Activated T-helper 9 cell treated with anti-CD3 and anti-CD28 coated beads, Interleukin-2, amount 50 U/mL, for 16 hours (primary cell): ENCODE measurements around the gene UBB.
A peak's percentile ranks its signal among the peaks of the same experiment; 100 is the strongest.
"Not testable (repeated sequence)": the region's sequence is repeated elsewhere in the genome, so short reads cannot be mapped to it uniquely, and the experiment has no call there.

Experiments used
- DNase-seq: peaks from one replicate; pipeline ENCODE4 v3.0.0-alpha.2; 2020; ENCODE audit warnings: low read depth

Gene UBB

DNA sequence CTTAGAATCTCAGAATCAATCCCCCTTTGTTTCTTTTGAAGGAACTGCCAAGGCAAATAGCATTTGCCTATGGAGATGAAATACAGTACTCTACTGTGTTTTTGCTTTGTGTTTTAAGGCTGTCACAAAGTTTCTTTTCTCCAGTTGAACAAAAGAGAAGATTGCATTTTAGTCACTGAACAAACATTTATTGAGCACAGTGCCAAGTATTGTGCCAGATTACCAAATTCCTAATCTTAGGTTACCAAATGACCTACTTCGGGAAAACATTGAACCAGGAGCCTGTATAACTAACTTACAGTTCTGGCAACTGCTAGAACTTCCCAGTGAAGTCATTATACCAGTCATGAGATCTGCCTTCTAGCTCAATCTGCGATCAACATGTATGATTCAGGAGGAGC, 3.0 kb upstream of the UBB start:
- no peak for DNase-seq

- no peak for DNase-seq
Observed at GRCh38 chr17:16378636-16379282, 2.1 kb upstream of the UBB start.

DNA sequence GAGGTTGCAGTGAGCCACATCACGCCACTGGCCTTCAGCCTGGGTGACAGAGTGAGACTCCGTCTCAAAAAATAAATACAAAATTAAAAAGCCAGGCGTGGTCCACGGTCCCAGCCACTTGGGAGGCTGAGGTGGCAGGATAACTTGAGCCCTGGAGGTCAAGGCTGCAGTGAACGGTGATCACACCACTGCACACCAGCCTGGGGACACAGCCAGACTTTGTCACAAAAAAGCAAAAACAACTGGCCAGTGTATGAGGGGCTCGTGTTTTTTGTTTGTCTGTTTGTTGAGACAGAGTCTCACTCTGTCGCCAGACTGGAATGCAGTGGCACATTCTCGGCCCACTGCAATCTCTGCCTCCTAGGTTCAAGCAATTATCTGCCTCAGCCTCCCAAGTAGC, 1.2 kb upstream of the UBB start:
- DNase-seq, result no peak

- DNase-seq, result peak; percentile 18
Observed at GRCh38 chr17:16381496-16381820, 567 bp downstream of the UBB start.

- no peak for DNase-seq
Observed at GRCh38 chr17:16383216-16383615, 2.3 kb downstream of the UBB start.

DNA sequence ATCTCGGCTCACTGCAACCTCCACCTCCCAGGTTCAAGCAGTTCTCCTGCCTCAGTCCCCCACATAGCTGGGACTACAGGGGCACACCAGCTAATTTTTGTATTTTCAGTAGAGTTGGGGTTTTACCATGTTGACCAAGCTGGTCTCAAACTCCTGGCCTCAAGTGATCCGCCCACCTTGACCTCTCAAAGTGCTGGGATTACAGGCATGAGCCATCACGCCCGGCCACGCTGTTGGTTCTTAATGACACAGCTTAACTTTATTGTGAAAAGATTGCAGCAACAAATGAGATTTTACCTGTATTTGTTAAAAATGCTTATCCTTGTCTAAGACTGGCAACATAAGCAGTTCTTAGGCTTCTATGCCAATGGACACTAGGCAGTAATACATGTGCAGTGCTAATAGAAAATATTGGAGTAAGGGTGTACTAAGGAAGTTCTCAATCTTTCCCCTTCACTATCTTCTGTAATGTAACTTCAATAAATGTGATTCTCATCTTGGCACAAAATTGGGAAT, 2.9 kb downstream of the UBB start:
- no peak for DNase-seq

GRCh38 chr17:16384557-16384956, 3.7 kb downstream of the UBB start:
- no peak for DNase-seq

DNA sequence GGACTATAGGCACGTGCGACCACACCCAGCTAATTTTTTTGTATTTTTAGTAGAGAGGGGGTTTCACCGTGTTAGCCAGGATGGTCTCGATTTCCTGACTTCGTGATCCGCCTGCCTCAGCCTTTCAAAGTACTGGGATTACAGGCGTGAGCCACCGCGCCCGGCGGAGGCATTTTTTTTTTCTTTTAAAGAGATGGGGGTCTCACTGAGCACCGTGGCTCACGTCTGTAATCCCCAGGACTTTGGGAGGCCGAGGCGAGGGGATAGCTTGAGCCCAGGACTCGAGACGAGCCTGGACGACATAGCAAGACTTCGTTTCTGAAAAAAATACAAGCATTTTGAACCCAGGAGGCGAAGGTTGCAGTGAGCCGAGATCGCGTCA, 5.2 kb downstream of the UBB start:
- not testable (repeated sequence) for DNase-seq

DNA sequence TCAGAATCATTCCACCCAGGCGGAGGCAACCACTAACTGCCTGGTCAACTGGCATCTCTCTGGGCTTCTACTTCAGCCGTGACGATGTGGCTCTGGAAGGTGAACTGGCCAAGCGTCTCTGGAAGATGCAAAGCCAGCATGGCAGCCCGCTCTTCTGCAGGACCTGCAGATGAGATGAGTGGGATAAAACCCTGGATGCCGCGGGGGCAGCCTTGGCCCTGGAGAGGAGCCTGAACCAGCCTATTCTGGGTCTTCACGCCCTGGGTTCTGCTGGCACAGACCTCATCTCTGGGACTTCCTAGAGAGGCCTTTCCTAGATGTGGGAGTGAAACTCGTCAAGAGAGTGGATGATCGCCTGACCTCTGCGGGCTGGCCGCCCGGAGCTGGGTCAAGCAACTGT, 10.6 kb downstream of the UBB start:
- DNase-seq, result no peak

DNA sequence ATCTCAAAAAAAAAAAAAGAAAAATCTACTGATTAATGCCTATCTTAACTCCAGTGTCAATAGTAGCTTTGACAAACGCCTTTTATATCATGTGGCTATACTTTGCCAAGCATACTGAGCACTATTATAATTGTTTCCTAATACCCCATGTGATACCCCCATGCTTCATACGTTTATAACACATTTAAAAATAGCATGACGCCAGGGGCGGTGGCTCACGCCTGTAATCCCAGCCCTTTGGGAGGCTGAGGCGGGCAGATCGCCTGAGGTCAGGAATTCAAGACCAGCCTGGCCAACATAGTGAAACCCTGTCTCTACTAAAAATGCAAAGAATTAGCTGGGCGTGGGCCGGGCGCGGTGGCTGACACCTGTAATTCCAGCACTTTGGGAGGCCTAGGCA, 11.6 kb downstream of the UBB start:
- DNase-seq, result not testable (repeated sequence)

DNA sequence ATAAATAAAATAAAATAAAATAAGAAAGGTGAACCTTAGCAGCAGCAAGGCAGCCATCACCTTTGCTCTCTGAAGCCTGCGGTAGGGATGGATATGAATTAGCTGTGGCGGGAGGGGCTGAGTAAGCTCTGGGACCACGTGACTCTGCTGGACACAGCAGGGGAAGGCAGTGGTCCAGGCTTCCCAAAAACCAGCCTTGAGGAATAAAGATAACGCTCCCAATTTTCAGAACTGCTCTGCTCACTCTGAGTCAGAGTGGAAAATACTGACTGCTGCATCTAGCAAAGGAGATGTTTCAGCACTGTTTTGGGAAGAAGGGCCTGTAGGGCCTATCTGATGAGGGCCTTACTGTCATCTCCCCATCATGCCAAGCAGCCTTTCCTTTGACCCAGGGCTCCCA, 15.0 kb downstream of the UBB start:
- DNase-seq, result not testable (repeated sequence)

DNA sequence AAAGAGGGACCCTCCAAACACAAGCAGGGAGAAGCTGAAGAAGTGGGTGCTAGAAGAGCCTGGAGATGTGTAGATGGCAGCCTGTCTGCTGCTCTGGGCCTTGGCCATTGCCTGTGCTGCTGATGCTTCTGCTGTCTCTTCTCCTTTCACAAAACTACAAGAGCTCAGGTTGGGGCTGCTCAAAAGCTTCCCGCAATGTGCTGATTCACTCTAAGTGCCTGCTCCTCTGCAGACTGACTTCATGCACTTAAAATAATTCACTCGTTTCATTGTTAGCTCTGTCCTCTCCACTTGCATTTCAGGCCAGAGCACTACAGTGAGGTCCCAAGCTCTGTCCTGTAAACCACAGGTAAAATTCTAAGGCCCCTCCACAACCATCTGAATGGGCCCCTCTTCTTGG, 15.8 kb downstream of the UBB start:
- DNase-seq, result not testable (repeated sequence)

DNA sequence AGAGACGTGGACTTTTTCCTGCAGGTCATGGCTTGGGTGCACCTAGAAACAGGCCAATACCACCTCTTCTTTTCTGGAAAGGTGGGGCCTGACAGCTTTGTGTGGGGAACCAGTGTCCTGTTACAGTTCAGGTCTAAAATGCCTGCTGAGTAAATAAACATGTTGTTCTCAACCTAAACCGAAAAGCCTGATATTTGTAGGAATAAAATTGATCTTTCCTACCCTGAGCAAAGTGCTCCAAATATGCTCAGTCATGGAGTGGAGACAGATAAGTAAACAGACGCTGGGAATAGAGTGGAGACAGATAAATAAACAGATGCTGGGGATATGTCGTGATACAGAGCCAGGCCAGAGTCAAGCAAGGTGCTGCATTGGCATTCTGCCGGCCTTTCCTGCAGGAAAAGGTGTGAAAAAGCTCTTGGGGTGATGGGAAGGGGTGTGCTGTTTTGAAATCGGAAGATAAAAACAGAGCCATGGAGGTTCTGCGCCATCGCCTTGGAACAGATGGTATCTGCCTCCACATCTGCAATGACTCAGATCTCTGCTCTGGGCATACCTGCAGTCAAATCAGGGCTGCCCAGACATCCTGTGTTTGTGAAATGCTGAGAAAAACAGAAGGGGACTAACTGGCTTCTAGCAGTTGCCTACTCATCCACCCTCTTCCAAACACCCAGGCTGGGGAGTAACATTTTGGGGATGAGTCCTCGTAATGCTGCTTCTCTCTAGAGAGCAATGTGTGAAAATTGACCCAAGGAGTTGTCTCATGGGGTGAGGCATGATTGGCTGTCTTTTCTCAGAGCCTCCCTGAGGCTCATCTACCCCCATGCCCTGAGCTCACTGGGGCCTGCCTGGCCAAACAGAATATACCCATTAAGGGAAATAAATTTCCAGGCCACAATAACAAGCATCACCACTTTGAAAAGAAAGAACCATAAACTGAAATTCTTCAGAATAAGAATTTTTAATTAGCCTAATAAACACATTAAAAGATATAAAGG, 17.7 kb downstream of the UBB start:
- DNase-seq, result no peak

DNA sequence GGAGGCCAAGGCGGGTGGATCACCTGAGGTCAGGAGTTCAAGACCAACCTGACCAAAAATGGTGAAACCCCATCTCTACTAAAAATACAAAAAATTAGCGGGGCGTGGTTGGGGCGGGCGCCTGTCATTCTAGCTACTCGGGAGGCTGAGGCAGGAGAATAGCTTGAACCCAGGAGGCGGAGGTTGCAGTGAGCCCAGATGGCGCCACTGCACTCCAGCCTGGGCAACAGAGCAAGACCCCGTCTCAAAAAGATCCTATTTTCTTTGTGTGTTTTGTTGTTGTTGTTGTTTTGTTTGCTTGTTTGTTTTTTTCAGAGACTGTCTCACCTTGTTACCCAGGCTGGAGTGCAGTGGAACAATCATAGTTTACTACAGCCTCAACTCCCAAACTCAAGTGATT, 23.0 kb downstream of the UBB start:
- DNase-seq, result not testable (repeated sequence)

- DNase-seq, result no peak
Observed at GRCh38 chr17:16406742-16407674, 26.1 kb downstream of the UBB start.

DNA sequence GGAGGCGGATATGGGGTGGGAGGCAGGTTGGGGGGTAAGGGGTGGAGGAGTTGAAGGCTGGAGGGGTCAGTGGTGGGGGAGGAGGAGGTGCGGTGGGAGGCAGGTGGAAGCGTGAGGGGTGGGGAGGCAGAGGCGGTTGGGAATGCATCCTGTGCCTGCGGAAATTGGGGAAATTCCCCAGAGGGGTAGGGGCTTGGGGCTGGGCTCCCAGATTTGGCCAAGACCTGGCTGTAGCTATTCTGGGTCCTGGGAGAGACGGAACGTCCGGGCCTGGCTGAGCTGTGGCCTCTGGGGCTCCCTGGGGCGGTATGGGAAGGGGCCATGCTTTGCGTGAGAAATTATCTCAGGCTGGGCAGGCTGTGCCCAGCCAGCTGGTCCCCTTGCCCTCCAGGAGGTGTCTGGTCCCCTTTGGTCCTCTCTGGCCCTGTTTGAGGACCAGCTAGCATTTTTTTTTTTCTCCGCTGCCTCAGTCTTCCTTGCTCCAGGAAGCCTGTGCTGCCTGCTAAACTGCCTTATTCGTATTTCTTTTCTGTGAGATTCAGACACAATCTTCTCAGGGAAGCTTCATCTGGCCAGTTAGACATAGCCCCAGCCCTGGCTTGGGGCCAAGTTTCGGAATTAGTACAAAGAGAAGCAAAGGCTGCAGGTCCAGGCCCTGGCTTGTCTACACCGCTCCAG, 27.2 kb downstream of the UBB start:
- DNase-seq, result no peak

- no peak for DNase-seq
Observed at GRCh38 chr17:16415031-16415924, 34.4 kb downstream of the UBB start, which contains the start of gene TRPV2. Gene TRPV2, plus strand, starts transcription at chr17:16415571. Its CDS starts 2,098 bp downstream, at chr17:16417669.

- no peak for DNase-seq
Observed at GRCh38 chr17:16417399-16417798, 36.5 kb downstream of the UBB start.

DNA sequence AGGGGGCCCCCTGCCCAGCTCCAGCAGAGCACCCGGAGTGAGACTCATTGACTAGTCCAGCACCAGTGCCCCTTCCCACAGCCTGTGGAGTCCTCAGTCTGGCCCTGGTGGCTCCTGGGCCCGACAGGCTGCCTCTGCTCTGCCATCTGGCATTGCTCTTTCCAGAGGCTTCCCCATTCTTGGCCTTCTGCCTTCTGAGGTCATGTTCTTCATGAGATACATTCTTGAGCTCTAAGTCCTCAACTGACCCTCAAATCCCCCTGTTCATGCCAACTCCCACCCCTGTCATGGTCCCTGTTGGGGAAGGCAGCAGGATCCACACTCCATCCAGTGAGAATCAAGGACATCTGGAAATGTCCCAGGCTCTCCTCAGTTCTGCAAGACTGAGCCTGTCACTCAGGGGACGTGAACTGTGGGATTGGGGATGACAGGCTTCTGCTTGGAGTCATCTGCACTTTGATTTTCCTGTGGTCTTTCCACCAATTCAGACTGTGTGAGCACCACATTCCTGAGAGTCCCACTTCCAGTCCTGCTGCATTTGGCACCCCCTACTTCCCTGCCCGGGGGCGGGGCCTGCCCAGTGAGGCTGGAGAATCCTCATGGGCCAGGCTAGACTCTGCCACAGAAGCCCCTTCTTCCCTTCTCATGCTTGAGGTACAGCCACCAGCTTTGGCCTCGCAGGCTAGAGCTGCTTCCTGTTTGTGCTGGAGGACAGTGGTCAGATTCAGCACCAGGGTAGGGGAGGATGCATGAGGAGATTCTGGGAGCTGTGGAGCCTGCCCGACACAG, 37.2 kb downstream of the UBB start:
- no peak for DNase-seq

DNA sequence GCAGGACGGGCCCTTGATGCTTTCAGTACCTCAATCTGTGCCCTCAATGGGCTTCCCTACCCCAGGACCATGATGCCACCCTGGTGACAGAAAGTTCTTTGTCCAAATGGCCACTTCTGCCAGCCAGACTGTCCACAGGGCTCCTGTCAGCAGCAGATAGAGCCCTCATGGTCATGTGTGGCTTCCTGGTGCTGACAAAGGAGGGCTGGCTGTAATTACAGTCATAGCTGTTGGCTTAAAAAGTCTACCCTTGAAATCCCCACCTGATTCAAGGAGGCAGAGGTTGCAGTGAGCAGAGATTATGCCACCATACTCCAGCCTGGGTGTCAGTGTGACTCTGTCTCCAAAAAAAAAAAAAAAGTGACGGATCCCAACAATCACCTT, 37.8 kb downstream of the UBB start:
- DNase-seq, result no peak
